Upper lobe of left lung (tissue), 6 donors: ENCODE data around the gene SNRPA1. TPM values are rescaled to one million over a fixed set of nuclear protein-coding genes. Genes with fewer than 3 reads are reported as not detected.

Source experiments
- ATAC-seq, 2 donors: fragments of 200-7000 bp; cut with Tn5 transposase; one replicate each; pipeline ENCODE4 v1.9.1; 2022; ENCODE audit warnings: mild to moderate bottlenecking in 2 of 2, moderate library complexity in 2 of 2; ENCODE audit not compliant: low FRiP score in 2 of 2
- DNase-seq, 2 donors: peaks; one replicate each; pipeline ENCODE4 v3.0.0-alpha.2; 2019 to 2020
- H3K27ac ChIP-seq, 4 donors: fragments of 200-600 bp; sonication (generic); one replicate each; pipeline ENCODE4 v1.5.1; 2016 to 2019
- H3K27me3 ChIP-seq, 4 donors: fragments of 200-600 bp; sonication (generic); one replicate each; pipeline ENCODE4 v1.5.1; 2017 to 2019
- H3K36me3 ChIP-seq, 4 donors: fragments of 200-600 bp; sonication (generic); one replicate each; pipeline ENCODE4 v1.5.1; 2016 to 2019
- H3K4me1 ChIP-seq, 4 donors: fragments of 200-600 bp; sonication (generic); one replicate each; pipeline ENCODE4 v1.5.1; 2018 to 2019
- H3K4me3 ChIP-seq, 4 donors: fragments of 200-600 bp; sonication (generic); one replicate each; pipeline ENCODE4 v1.5.1; 2017 to 2019; ENCODE audit warnings: mild to moderate bottlenecking in 2 of 4, moderate library complexity in 1 of 4
- H3K9me3 ChIP-seq, 4 donors: fragments of 200-600 bp; sonication (generic); one replicate each; pipeline ENCODE4 v1.5.1; 2018 to 2019
- EP300 ChIP-seq, 4 donors: sonication (generic); formaldehyde crosslinking; IDR thresholded peaks; one replicate each; pipeline ENCODE4 v1.5.1; 2017; ENCODE audit warnings: antibody characterized with exemption in 4 of 4, control low read depth in 2 of 4
- POLR2A ChIP-seq, 4 donors: fragments of 450-650 bp; IDR thresholded peaks; one replicate each; pipeline ENCODE4 v1.5.1; 2016 to 2017; ENCODE audit warnings: antibody characterized with exemption in 4 of 4, mild to moderate bottlenecking in 2 of 4
- POLR2AphosphoS5 ChIP-seq, 2 donors: sonication (generic); formaldehyde crosslinking; IDR thresholded peaks; one replicate each; pipeline ENCODE4 v1.5.1; 2017; ENCODE audit warnings: antibody characterized with exemption in 2 of 2
- WGBS, 2 donors: methylation state at CpG; one replicate each; pipeline ENCODE4 v1.1.5; 2017 to 2018; 5-methylcytosine and 5-hydroxymethylcytosine counted together
- total RNA-seq, 6 donors: library from RNA; depleted of rRNA in 4 of 6; stranded (reverse); fragments of >200 nt in 4 of 6; gene quantifications; one replicate each; pipeline versions ENCODE4 v1.1.0 to v1.2.1, GENCODE V29; 2016 to 2021
- TF ChIP-seq, protein P1 (sequence below), 6 experiments: fragments of 450-650 bp in 4 of 6; fragments of 200-600 bp in 2 of 6; sonication (generic) in 2 of 6; IDR thresholded peaks; one replicate each; pipeline ENCODE4 v1.5.1; 2016 to 2019; ENCODE audit warnings: antibody characterized with exemption in 6 of 6
- donor health status: DM: no; HTN: no; CAD: no; lungs with moderate emphysema.
- donor health status: DM: no; HTN: yes; CAD: no; lungs with severe emphysema.

The SNRPA1 gene
- total RNA-seq, 6 donors from 2014 or later: 32.1 to 53.4 (median 40.2) TPM

DNA sequence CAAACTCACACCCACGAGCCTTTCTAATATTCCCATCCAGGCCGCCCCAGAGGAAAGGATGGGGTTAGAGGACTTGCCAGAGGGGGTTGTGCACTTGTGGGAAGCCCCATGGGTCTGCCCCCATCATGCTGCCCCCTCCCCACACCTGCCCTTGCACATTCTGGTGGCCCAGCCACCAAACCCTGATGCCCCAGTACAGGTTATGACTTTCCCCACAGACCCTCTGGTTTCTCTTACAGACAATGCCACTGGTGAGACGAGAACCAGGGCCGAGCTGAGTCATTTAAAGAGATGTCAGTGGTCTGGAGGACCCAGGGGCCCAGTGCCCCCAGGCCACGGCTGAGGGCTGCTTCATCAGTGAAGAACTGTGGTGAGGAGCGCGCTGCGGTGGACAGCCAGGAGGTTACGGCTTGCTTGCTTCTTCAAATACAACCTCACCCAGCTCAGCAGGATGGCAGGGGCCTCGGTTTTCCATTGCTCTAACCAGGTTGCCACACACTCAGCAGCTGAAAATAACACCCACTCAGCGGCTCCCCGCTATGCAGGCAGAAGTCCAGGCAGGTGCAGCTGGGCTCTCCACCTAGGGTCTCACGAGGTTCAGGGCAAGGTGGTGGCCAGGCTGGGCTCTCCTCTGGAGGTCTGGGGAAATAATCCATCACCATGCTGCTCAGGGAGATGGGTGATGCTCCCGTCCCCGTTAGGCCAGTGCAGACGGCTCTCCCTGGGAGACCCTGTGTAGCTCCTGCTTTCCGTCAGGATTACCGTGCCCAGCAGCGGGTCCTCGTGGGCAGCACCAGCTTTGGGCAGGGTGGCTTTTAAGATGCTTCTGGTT lies 13.8 kb upstream of the SNRPA1 start:
- no peaks in the 10 kb centered on the region for H3K36me3 ChIP-seq
- ATAC-seq (no peak), DNase-seq (peak in 1 of 2 donors; percentile 15)
- TF ChIP-seq POLR2AphosphoS5 (IDR thresholded peaks at IDR 0.05): no peak
- TF ChIP-seq, protein P1, sequence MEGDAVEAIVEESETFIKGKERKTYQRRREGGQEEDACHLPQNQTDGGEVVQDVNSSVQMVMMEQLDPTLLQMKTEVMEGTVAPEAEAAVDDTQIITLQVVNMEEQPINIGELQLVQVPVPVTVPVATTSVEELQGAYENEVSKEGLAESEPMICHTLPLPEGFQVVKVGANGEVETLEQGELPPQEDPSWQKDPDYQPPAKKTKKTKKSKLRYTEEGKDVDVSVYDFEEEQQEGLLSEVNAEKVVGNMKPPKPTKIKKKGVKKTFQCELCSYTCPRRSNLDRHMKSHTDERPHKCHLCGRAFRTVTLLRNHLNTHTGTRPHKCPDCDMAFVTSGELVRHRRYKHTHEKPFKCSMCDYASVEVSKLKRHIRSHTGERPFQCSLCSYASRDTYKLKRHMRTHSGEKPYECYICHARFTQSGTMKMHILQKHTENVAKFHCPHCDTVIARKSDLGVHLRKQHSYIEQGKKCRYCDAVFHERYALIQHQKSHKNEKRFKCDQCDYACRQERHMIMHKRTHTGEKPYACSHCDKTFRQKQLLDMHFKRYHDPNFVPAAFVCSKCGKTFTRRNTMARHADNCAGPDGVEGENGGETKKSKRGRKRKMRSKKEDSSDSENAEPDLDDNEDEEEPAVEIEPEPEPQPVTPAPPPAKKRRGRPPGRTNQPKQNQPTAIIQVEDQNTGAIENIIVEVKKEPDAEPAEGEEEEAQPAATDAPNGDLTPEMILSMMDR (IDR thresholded peaks at IDR 0.05): no peak
- H3K4me1 ChIP-seq: no peaks in the 10 kb centered on the region
- WGBS, 2 donors: 76 to 87% methylated on average over 6 to 19 of the region's 20 CpGs
- H3K9me3 ChIP-seq: no peaks in the 10 kb centered on the region
- no peak overlapping the region for H3K27ac ChIP-seq
- H3K4me3 ChIP-seq: no peak overlapping the region
- H3K27me3 ChIP-seq: no peaks in the 10 kb centered on the region

DNA sequence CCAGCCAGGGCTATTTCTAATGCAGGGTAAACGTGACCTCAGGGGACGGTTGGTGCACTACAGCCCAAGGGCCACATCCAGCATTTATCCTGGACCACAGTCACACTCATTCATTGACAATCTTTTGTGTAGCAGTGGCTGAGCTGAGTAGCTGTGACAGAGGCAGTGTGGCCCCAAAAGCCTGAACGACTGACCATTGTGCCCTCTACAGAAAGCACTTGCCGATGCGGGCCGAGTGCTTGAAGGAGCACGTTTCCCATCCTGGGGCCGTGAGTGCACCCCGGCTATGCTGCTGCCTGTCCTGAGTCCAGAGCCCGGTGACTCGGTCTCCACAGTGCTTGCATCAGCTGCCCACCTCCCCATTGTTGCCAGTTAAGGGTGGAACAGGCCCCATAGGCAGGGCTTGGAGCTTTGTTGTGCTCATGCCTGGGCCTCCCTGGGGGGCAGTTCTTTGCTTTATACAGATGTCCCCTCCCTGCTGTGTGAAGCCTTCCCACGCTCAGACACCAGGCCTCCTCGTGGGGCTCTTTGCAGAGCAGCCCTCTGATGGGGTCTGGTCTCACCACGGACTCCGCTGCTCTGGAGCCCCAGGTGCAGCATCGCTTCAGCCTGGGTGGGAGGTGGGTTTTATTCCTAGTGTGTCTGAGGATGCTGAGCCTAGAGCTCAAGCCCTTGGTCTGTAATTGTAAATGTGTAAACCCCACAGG lies 13.0 kb upstream of the SNRPA1 start:
- Histone ChIP-seq H3K9me3 (no peaks in the 10 kb centered on the region), H3K4me1 (no peaks in the 10 kb centered on the region), H3K27ac (no peak overlapping the region), H3K27me3 (no peaks in the 10 kb centered on the region), H3K36me3 (no peaks in the 10 kb centered on the region), H3K4me3 (no peak overlapping the region)
- TF ChIP-seq POLR2AphosphoS5 (IDR thresholded peaks at IDR 0.05) (no peak), EP300 (IDR thresholded peaks at IDR 0.05) (no peak), POLR2A (IDR thresholded peaks at IDR 0.05) (no peak)
- TF ChIP-seq, protein P1 (IDR thresholded peaks at IDR 0.05): no peak
- 83 to 92% methylated on average over 12 to 16 of the region's 16 CpGs for WGBS, 2 donors
- peak in 1 of 2 donors; percentile 15 for DNase-seq
- no peak for ATAC-seq

DNA sequence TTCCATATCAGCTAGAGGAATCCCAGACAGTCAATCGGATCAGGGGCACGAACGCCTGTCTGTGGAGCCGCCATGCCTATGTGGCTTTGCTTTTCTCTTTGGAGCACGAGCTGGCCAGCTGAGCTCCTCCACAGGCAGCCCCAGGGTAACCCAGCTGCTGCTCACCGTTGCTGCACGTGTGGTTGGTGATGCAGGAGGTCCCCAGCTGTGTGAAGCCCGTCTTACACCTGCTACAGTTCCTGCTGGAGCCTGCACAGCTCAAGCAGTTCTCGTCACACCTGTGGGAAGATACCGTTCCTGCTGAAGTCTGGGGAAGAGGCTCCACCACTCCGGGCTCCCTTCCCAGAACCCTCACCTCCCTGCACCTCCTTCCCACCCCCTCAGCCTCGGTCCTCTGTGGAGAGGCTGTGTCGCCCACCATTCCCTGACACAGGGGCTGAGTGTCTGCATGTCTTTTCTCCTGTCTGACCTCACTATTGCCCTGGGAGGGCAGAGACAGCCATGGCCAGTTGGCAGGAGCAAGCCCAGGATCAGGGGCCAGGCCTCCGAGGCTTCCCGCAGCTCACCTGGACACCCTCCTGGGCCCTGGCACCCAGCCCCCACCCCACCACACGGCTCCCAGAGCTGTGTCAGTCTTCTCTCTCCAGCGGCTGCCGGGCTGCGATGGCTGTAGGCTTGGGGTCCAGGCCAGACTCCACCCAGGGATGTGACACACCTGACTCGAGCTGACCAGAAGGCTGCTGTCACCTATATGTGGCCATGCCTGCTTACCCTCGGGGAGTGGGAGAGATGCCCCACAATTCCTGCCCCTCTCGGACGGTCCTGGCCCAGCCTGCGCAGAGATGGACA lies 12.2 kb upstream of the SNRPA1 start:
- H3K27ac ChIP-seq: no peak overlapping the region
- ATAC-seq: peak in 1 of 2 donors; percentile 19

DNA sequence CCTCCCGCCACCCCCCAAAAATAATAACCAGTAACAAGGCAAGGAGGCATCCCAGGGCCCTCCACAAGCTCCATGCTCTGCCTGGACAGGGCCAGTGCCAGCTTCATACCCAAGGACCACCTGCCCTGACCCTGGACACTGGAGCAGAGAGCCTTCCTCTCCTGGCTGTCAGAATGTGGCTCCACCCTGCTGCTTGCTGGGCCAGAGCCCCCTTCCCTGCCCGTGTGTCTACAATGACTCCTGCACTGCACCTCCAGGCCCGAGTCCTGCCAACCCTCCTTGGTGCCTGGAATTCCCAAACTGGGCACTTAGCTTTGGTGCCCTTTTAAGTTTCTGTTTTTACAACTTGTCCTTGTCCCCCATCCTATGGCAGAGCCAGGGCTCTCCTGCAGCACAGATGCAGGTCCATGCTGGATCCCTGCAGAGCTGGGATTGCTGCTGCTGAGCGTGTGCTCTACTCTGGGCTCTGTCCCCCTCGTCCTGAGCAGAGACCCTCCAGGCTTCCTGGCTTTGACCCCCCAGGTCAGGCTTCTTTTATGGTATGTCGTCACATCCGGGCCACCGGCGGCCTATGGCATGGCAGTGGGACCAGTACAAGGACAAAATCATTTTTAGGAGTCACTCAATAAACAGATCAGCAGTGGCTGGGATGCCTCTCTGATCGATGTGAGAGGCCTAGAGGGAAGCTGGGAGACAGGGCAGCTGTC lies 11.4 kb upstream of the SNRPA1 start:
- no peaks in the 10 kb centered on the region for H3K36me3 ChIP-seq

More for the DNA sequence above, 12.2 kb upstream of the SNRPA1 start:
- Histone ChIP-seq H3K4me3 (no peak overlapping the region), H3K36me3 (no peaks in the 10 kb centered on the region), H3K4me1 (no peaks in the 10 kb centered on the region), H3K9me3 (no peaks in the 10 kb centered on the region), H3K27me3 (no peaks in the 10 kb centered on the region)
- 78 to 83% methylated on average over 6 to 24 of the region's 24 CpGs for WGBS, 2 donors
- TF ChIP-seq EP300 (IDR thresholded peaks at IDR 0.05) (no peak), POLR2A (IDR thresholded peaks at IDR 0.05) (no peak), POLR2AphosphoS5 (IDR thresholded peaks at IDR 0.05) (no peak)
- TF ChIP-seq, protein P1 (IDR thresholded peaks at IDR 0.05): no peak
- DNase-seq: peak in 1 of 2 donors; percentile 14

More for the DNA sequence above, 11.4 kb upstream of the SNRPA1 start:
- Histone ChIP-seq H3K9me3 (no peaks in the 10 kb centered on the region), H3K4me1 (no peaks in the 10 kb centered on the region), H3K27me3 (no peaks in the 10 kb centered on the region), H3K4me3 (no peak overlapping the region), H3K27ac (no peak overlapping the region)
- DNase-seq (peak in 1 of 2 donors; percentile 16), ATAC-seq (no peak)
- WGBS, 2 donors: 83 to 84% methylated on average over 9 to 10 of the region's 10 CpGs
- TF ChIP-seq, protein P1 (IDR thresholded peaks at IDR 0.05): no peak
- no peak for TF ChIP-seq POLR2A (IDR thresholded peaks at IDR 0.05)
- no peak for TF ChIP-seq EP300 (IDR thresholded peaks at IDR 0.05)
- TF ChIP-seq POLR2AphosphoS5 (IDR thresholded peaks at IDR 0.05): no peak
